ENCODE measurements around the gene WRAP53. TPM values are rescaled to one million over a fixed set of nuclear protein-coding genes. Genes with fewer than 3 reads are reported as not detected.

WRAP53 gene
- total RNA-seq, 1 experiment from 2014 or later = 22.6 TPM

DNA sequence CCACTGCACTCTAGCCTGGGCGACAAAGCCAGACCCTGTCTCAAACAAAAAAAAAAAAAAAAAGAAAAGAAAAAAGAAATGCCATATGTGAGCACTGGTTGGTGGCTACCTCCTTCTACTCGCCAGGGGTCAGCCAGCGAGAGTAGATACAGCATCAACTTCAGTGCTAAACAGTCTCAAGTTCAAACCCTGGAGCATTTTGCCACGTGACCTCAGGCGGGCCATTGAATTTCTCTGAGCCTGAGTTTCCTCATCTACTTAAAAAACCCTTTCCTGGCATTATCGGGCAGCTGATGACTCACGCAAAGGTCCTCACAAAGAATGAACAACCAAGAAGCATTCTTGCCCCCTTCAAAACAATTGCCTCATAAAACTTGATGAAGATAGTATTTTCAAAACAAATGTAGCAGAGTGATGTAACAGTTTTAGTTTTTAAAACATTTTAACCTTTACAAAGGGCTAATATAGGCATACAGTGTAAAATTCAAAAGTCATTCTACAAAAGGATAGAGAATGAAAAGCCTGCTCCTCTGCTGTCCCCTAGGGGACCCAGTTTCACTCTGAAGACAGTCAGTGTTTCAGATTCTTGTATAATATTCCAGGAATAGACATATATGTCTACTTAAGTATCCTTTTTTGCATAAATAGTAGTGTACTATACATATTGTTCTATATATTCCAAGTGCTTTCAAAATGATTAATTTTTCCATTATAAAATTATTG lies 57.6 kb downstream of the WRAP53 start:
- H3K4me1 ChIP-seq (ENCODE audit: insufficient read depth, low read length) = peaks cover 34% of the 10 kb centered on the region
- no peaks in the 10 kb centered on the region for H4K20me1 ChIP-seq (ENCODE audit: low read length)
- H3F3A ChIP-seq (ENCODE audit: low read length, unreplicated experiment) = peaks cover 5% of the 10 kb centered on the region
- H3K79me2 ChIP-seq (ENCODE audit: low read length) = no peaks in the 10 kb centered on the region
- no peak overlapping the region for H3K9ac ChIP-seq (ENCODE audit: low read length)
- no peaks in the 10 kb centered on the region for H3K9me3 ChIP-seq (ENCODE audit: low read length)
- peak overlapping the region; percentile 42; the same call in 1 of the 2 replicates for H3K4me2 ChIP-seq (ENCODE audit: low read length)
- H3K27me3 ChIP-seq (ENCODE audit: low read length) = no peaks in the 10 kb centered on the region
- H3K9me2 ChIP-seq (replicated peaks; ENCODE audit: low read length) = no peaks in the 10 kb centered on the region
- ATAC-seq (peak; percentile 42), DNase-seq (peak; percentile 82)
- TF ChIP-seq, protein P1, sequence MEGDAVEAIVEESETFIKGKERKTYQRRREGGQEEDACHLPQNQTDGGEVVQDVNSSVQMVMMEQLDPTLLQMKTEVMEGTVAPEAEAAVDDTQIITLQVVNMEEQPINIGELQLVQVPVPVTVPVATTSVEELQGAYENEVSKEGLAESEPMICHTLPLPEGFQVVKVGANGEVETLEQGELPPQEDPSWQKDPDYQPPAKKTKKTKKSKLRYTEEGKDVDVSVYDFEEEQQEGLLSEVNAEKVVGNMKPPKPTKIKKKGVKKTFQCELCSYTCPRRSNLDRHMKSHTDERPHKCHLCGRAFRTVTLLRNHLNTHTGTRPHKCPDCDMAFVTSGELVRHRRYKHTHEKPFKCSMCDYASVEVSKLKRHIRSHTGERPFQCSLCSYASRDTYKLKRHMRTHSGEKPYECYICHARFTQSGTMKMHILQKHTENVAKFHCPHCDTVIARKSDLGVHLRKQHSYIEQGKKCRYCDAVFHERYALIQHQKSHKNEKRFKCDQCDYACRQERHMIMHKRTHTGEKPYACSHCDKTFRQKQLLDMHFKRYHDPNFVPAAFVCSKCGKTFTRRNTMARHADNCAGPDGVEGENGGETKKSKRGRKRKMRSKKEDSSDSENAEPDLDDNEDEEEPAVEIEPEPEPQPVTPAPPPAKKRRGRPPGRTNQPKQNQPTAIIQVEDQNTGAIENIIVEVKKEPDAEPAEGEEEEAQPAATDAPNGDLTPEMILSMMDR (conservative IDR thresholded peaks at IDR 0.05; ENCODE audit: low read depth, low read length) = peak; percentile 35; the same call in 1 of the 2 replicates
- TF ChIP-seq EZH2 (IDR thresholded peaks at IDR 0.05; ENCODE audit: low read length, unreplicated experiment) (no peak), EZH2phosphoT487 (IDR thresholded peaks at IDR 0.05; ENCODE audit: borderline replicate concordance, low read length) (no peak)
- BruUV-seq (replicated peaks) = no TSS peak
- no peak overlapping the region for H2AFZ ChIP-seq (ENCODE audit: low read length)
- no peak overlapping the region for H3K4me3 ChIP-seq (ENCODE audit: low read length)
- CTCF ChIA-PET = no interaction called here
- POLR2A ChIA-PET (ENCODE audit: unreplicated experiment) = no interaction called here
- intact Hi-C loops (cut with micrococcal nuclease) = loop anchor here (5.0 kb wide), 1 partner anchor 76 kb away; no protein-coding TSS in a partner anchor
- peak overlapping the region; percentile 12; the same call in 1 of the 2 replicates for H3K27ac ChIP-seq (ENCODE audit: low read length)
- H3K36me3 ChIP-seq (ENCODE audit: low read depth, low read length) = no peaks in the 10 kb centered on the region

DNA sequence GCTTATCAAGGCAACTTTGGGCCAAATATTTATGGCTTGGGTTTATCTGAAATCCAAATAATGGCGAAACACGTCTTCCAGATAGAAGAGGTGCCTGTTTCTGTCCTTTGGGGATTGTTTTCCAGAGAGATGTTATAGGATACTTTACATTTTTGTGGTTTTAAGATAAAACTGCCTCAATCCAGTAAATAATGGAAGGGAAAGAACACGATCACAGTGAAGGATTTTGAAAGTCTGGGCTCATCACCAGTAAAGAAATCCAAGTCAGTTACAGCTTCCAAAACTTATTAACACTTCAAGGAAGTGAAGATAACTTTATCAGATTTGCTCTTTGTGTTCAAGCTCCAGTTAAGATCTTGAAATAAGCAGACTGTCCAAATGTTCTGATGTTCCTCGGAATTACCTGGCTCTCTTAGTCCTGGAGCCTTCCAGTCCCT lies 59.4 kb downstream of the WRAP53 start:
- POLR2A ChIA-PET (ENCODE audit: unreplicated experiment) = no interaction called here
- H3K4me3 ChIP-seq (ENCODE audit: low read length) = no peak overlapping the region

More for the DNA sequence above, 59.4 kb downstream of the WRAP53 start:
- Histone ChIP-seq H3K4me2 (ENCODE audit: low read length) (peak overlapping the region; percentile 13), H3K9me3 (ENCODE audit: low read length) (no peaks in the 10 kb centered on the region), H3K9ac (ENCODE audit: low read length) (no peak overlapping the region), H3K27me3 (ENCODE audit: low read length) (no peaks in the 10 kb centered on the region), H2AFZ (ENCODE audit: low read length) (peak overlapping the region; percentile 46; the same call in 1 of the 2 replicates), H3K36me3 (ENCODE audit: low read depth, low read length) (no peaks in the 10 kb centered on the region), H3K4me1 (ENCODE audit: insufficient read depth, low read length) (peaks cover 34% of the 10 kb centered on the region), H3K9me2 (replicated peaks; ENCODE audit: low read length) (no peaks in the 10 kb centered on the region), H3K79me2 (ENCODE audit: low read length) (no peaks in the 10 kb centered on the region), H3K27ac (ENCODE audit: low read length) (no peak overlapping the region), H3F3A (ENCODE audit: low read length, unreplicated experiment) (peaks cover 5% of the 10 kb centered on the region), H4K20me1 (ENCODE audit: low read length) (no peaks in the 10 kb centered on the region)
- no peak for TF ChIP-seq EZH2phosphoT487 (IDR thresholded peaks at IDR 0.05; ENCODE audit: borderline replicate concordance, low read length)
- TF ChIP-seq EZH2 (IDR thresholded peaks at IDR 0.05; ENCODE audit: low read length, unreplicated experiment) = no peak
- TF ChIP-seq, protein P1 (conservative IDR thresholded peaks at IDR 0.05; ENCODE audit: low read depth, low read length) = no peak
- intact Hi-C loops (cut with micrococcal nuclease) = loop anchor here (5.0 kb wide), 1 partner anchor 75 kb away; no protein-coding TSS in a partner anchor
- DNase-seq (peak; percentile 23), ATAC-seq (no peak)
- CTCF ChIA-PET = no interaction called here
- BruUV-seq (replicated peaks) = no TSS peak

All from PC-3 (cell line).